Activated CD4-positive, alpha-beta T cell treated with anti-CD3 and anti-CD28 coated beads, Interleukin-2, amount 50 U/mL, for 48 hours (primary cell): ENCODE results near the gene ZBTB11.
A peak's percentile ranks its signal among the peaks of the same experiment; 100 is the strongest.
"Not testable (repeated sequence)": the region's sequence is repeated elsewhere in the genome, so short reads cannot be mapped to it uniquely, and the experiment has no call there.

Source experiments
- DNase-seq, 2 experiments: peaks; one replicate each; pipeline ENCODE4 v3.0.0-alpha.2; 2020

ZBTB11 gene

GRCh38 chr3:101641397-101642115, 35.4 kb downstream of the ZBTB11 start:
- DNase-seq = not testable (repeated sequence)

GRCh38 chr3:101640256-101640655, 36.7 kb downstream of the ZBTB11 start:
- no peak for DNase-seq

GRCh38 chr3:101639280-101639963, 37.5 kb downstream of the ZBTB11 start:
- DNase-seq = no peak

GRCh38 chr3:101638261-101638745, 38.6 kb downstream of the ZBTB11 start:
- no peak for DNase-seq

- DNase-seq = no peak
Measured at GRCh38 chr3:101637451-101637850, 39.5 kb downstream of the ZBTB11 start.

- DNase-seq = peak; percentile 80 to 85
Measured at GRCh38 chr3:101635954-101636798, 40.8 kb downstream of the ZBTB11 start.

GRCh38 chr3:101635345-101635744, 41.6 kb downstream of the ZBTB11 start:
- no peak for DNase-seq

GRCh38 chr3:101634591-101635196, 42.2 kb downstream of the ZBTB11 start:
- no peak for DNase-seq

GRCh38 chr3:101633186-101633585, 43.7 kb downstream of the ZBTB11 start:
- no peak for DNase-seq

- no peak for DNase-seq
Measured at GRCh38 chr3:101632586-101632985, 44.3 kb downstream of the ZBTB11 start.

- not testable (repeated sequence) for DNase-seq
Measured at GRCh38 chr3:101631959-101632358, 45.0 kb downstream of the ZBTB11 start.

GRCh38 chr3:101631098-101631796, 45.7 kb downstream of the ZBTB11 start:
- DNase-seq = no peak

GRCh38 chr3:101629219-101629618, 47.7 kb downstream of the ZBTB11 start:
- no peak for DNase-seq

GRCh38 chr3:101625879-101626278, 51.1 kb downstream of the ZBTB11 start:
- no peak for DNase-seq

- no peak for DNase-seq
Measured at GRCh38 chr3:101624857-101625256, 52.1 kb downstream of the ZBTB11 start.

GRCh38 chr3:101623656-101624055, 53.3 kb downstream of the ZBTB11 start:
- DNase-seq = no peak

GRCh38 chr3:101619734-101620133, 57.2 kb downstream of the ZBTB11 start:
- no peak for DNase-seq

GRCh38 chr3:101618726-101619125, 58.2 kb downstream of the ZBTB11 start:
- no peak for DNase-seq

GRCh38 chr3:101617478-101617877, 59.5 kb downstream of the ZBTB11 start:
- no peak for DNase-seq

GRCh38 chr3:101615525-101615924, 61.4 kb downstream of the ZBTB11 start:
- no peak for DNase-seq

- not testable (repeated sequence) for DNase-seq
Measured at GRCh38 chr3:101613014-101613413, 63.9 kb downstream of the ZBTB11 start.

GRCh38 chr3:101611023-101611422, 65.9 kb downstream of the ZBTB11 start:
- no peak for DNase-seq
